Subcutaneous adipose tissue (tissue), 4 donors: ENCODE results near the gene CAMTA1. TPM values are rescaled to one million over a fixed set of nuclear protein-coding genes. Genes with fewer than 3 reads are reported as not detected.

ENCODE experiments used
- total RNA-seq, 4 donors: library from RNA; depleted of rRNA; stranded (reverse); fragments of >200 nt; gene quantifications; one replicate each; pipeline ENCODE4 v1.1.0, GENCODE V29; 2016
- TF ChIP-seq, protein P1 (sequence below): fragments of 450-650 bp; IDR thresholded peaks from one replicate; pipeline ENCODE4 v1.5.1; 2016; ENCODE audit warnings: low read depth, mild to moderate bottlenecking, control low read depth, antibody characterized with exemption, moderate library complexity

CAMTA1 gene
- total RNA-seq, 4 donors from 2014 or later, result 58.6 to 82.5 (median 78.0) TPM

DNA sequence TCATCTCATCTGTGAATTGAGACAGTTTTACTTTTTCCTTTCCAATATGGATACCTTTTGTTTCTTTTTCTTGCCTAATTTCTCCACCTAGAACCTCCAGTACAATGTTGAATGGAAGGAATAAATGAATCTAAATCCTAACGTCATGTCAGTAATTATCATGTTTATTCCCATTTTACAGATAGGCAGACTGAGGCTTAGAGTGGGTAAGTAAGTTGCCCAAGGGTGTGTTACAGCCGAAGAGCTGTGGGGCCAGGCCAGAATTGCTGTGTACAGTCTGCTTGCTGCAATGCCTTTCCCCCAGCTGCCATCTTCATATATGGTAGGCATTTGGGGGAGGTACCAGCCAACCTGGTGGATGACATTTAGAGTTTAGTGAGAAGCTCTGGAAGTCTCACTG, 162.7 kb downstream of the CAMTA1 start:
- TF ChIP-seq, protein P1, sequence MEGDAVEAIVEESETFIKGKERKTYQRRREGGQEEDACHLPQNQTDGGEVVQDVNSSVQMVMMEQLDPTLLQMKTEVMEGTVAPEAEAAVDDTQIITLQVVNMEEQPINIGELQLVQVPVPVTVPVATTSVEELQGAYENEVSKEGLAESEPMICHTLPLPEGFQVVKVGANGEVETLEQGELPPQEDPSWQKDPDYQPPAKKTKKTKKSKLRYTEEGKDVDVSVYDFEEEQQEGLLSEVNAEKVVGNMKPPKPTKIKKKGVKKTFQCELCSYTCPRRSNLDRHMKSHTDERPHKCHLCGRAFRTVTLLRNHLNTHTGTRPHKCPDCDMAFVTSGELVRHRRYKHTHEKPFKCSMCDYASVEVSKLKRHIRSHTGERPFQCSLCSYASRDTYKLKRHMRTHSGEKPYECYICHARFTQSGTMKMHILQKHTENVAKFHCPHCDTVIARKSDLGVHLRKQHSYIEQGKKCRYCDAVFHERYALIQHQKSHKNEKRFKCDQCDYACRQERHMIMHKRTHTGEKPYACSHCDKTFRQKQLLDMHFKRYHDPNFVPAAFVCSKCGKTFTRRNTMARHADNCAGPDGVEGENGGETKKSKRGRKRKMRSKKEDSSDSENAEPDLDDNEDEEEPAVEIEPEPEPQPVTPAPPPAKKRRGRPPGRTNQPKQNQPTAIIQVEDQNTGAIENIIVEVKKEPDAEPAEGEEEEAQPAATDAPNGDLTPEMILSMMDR, result no peak

DNA sequence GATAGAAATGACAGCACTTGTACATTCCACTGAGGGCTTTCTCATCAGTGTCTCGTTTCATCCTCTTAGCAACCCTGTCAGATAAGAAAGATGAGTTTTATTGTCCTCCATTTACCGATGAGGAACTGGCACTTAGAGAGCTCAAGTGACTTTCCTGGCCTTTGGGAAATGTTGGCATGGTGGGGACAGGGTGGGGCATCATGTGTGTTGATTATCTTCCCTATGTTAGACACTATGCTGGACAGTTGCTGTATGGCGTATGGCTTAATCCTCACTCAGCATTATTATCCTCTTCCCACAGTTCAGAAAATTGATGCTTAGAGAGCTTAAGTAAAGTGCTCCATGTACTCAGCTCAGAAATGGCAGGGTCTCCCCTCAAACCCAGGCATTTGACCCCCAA, 163.2 kb downstream of the CAMTA1 start:
- TF ChIP-seq, protein P1, result no peak

DNA sequence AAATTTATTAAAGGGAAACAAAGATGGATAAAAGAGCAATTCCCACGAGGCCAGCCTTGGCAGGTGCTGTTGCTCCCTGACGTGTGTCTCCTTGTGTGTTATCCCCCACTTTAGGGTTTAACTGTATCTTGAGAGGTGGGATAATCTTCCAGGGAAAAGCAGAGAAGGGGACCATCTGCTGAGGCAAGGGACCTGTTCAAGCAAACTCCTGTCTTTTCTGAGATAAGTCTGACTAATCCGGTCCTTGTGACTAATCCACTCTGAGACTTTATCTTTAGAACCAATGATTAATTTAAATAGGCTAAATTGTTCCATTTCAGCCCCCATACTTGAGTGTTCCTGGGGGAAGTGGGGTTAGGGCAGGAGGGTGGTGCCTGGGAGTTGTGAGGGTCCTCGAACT, 163.6 kb downstream of the CAMTA1 start:
- TF ChIP-seq, protein P1, result no peak

DNA sequence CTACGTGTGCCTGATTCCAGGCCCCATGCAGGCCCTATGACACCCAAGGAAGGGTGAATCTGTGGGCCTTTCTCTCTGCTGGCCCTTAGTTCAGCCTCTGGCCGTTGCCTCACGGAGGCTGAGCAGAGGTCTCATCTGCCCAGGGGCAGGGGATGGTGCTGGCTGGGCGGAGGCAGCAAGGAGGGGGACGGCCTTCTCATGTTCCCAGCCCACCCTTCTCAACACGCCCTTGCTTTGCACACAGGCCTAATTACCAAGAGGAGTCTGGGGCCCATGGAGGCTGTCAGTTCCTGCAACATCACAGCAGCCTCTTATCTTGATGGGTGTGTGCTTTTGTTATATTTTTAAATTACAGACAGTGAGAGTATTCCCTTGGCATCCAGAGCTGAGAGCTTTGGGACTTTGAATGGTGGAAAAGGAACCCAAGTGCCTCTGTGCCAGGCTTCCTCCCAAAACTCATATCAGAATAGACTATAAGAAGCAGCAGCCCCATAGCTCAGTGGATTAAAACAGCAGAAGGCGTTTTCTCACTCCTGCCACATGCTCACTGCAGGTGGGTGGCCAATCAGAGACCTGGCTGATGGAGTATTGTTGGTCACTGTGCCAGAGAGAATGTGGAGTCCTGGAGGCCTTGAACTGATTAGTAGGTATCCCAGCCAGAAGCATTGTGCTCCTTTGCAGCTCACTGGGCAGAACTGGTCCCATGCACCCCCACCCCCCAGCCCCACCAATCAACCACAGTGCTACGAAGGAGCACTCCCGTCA, 164.9 kb downstream of the CAMTA1 start:
- TF ChIP-seq, protein P1, result no peak

DNA sequence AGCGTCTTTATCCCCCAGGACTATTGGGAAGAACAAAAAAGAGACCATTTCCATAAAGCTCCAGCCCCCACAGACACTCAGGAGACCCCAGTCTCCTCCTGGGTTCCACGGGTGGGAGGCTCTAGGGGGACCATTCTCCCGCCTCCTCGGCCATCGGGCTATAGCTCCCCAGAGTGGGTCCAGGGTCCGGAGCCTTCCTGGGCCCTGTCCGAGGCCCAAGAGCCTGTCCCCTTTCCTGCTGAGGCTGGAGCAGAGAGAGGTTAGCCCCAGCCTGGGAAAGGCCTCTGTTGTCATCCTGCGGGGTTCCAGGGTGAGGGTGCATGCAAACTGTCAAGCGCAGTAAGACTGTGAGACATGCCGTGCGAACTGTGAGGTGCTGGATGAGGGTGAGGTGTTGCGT, 166.3 kb downstream of the CAMTA1 start:
- TF ChIP-seq, protein P1, result no peak

DNA sequence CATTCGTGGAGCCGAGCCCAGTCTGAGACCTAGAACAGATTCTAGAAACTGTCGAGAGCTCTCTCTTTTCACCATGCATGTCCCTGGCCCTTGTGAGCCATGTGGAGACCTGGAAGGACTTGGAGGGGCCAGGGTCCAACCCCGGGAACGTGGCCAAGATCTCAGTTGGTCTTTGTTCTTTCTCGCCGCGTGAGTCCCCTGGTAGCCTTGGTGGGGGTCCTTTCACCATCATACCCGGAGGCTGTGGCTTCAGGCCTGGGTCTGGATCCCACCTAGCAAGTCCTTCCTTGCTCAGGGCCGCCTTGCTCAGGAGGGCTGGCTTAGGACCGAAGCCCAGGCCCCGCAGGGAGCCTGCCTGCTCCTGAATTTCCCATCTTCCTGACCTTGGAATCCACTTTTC, 168.0 kb downstream of the CAMTA1 start:
- TF ChIP-seq, protein P1, result no peak

DNA sequence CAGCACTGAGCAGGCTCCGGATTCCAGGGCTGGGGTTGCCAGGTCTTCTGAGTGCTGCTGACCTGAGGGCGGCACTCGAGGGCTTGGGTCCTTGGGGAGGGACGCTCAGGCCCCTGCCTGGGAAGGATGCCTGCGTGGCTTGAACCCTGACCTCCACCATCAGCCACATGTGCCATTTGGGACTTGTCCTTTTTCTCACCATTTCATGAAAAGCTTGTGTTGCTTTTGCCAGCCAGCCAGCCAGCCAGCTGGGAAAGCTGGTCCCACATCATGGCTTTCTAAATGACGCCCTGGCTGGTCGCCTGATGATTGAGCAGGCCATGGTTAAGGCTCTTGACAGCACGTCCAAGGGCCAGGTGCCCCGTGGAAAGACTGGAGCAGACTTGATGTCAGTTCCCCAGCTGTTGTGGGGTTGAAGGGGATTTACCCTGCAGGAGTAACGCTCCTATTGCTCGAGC, 168.7 kb downstream of the CAMTA1 start:
- TF ChIP-seq, protein P1, result no peak
